H1 (cell line): ENCODE data around the gene GTSE1. TPM values are rescaled to one million over a fixed set of nuclear protein-coding genes. Genes with fewer than 3 reads are reported as not detected.

ENCODE experiments used
- CTCF ChIP-seq, 3 experiments: IDR thresholded peaks; 1 replicate in 2 of 3; 2 replicates in 1 of 3; pipeline versions ENCODE4 v1.5.1 to v1.6.1; 2011; ENCODE audit warnings: low read length in 3 of 3, mild to moderate bottlenecking in 3 of 3, inconsistent platforms in 2 of 3, low read depth in 1 of 3, moderate library complexity in 1 of 3; ENCODE audit not compliant: insufficient read depth in 1 of 3; ENCODE audit errors: control extremely low read depth in 1 of 3
- HDAC2 ChIP-seq, 2 experiments: fragments of 300-600 bp in 1 of 2; sonication (generic) in 1 of 2; IDR thresholded peaks; 2 replicates each; pipeline ENCODE4 v1.6.1; 2011 to 2012; ENCODE audit warnings: low read depth in 2 of 2, low read length in 2 of 2, mild to moderate bottlenecking in 2 of 2, moderate library complexity in 2 of 2, borderline replicate concordance in 1 of 2, inconsistent platforms in 1 of 2
- polyA plus RNA-seq, 7 experiments: library from polyadenylated mRNA; depleted of rRNA in 3 of 7; stranded (reverse) in 5 of 7; unstranded in 2 of 7; fragments of >200 nt in 5 of 7; fragments of 200-250 nt in 2 of 7; gene quantifications; 1 replicate in 5 of 7; 2 replicates in 1 of 7; 4 replicates in 1 of 7; pipeline versions ENCODE4 v1.2.1 to v1.2.3, GENCODE V29; 2011 to 2013; ENCODE audit warnings: missing spikeins in 2 of 7, mixed read lengths in 2 of 7
- total RNA-seq: library from RNA; stranded (reverse); fragmentation: NEBNext Ultra II Directional; extraction: Animal tissue kit (Norgen Biotek cat#: 25700); gene quantifications from 2 replicates; pipeline ENCODE4 v1.2.1, GENCODE V29; 2021

Gene GTSE1
- total and polyA plus RNA-seq, 2 of the 8 experiments (the other 6 are each of a cell fraction or from before 2014, with no cell fraction given): 17.5 to 38.6 TPM

- no peak for TF ChIP-seq CTCF (IDR thresholded peaks at IDR 0.05; ENCODE audit: control extremely low read depth in 1 of 3, insufficient read depth in 1 of 3, low read depth in 1 of 3, low read length in 3 of 3)
- TF ChIP-seq HDAC2 (IDR thresholded peaks at IDR 0.05; ENCODE audit: borderline replicate concordance in 1 of 2, low read depth in 2 of 2, low read length in 2 of 2): no peak
- TF ChIP-seq, all 59 proteins: peak for 0
These were observed 6.4 kb upstream of the GTSE1 start (continued) for GRCh38 chr22:46290121-46290842.
